Stimulated activated CD4-positive, alpha-beta T cell treated with anti-CD3 and anti-CD28 coated beads, Interleukin-2, amount 100 ng/mL, for 48 hours (primary cell): ENCODE data around the gene ABCA2.

Experiments
- DNase-seq, 2 donors: peaks; one replicate each; pipeline ENCODE4 v3.0.0-alpha.2; 2020

The ABCA2 gene

GRCh38 chr9:137062384-137062783 lies 34.3 kb upstream of the ABCA2 start:
- no peak for DNase-seq

- DNase-seq, result no peak
Measured at GRCh38 chr9:137058521-137059234, 30.6 kb upstream of the ABCA2 start.

- DNase-seq, result no peak
Measured at GRCh38 chr9:137057545-137057944, 29.5 kb upstream of the ABCA2 start.

GRCh38 chr9:137056739-137057415 lies 28.8 kb upstream of the ABCA2 start:
- DNase-seq, result no peak

DNA sequence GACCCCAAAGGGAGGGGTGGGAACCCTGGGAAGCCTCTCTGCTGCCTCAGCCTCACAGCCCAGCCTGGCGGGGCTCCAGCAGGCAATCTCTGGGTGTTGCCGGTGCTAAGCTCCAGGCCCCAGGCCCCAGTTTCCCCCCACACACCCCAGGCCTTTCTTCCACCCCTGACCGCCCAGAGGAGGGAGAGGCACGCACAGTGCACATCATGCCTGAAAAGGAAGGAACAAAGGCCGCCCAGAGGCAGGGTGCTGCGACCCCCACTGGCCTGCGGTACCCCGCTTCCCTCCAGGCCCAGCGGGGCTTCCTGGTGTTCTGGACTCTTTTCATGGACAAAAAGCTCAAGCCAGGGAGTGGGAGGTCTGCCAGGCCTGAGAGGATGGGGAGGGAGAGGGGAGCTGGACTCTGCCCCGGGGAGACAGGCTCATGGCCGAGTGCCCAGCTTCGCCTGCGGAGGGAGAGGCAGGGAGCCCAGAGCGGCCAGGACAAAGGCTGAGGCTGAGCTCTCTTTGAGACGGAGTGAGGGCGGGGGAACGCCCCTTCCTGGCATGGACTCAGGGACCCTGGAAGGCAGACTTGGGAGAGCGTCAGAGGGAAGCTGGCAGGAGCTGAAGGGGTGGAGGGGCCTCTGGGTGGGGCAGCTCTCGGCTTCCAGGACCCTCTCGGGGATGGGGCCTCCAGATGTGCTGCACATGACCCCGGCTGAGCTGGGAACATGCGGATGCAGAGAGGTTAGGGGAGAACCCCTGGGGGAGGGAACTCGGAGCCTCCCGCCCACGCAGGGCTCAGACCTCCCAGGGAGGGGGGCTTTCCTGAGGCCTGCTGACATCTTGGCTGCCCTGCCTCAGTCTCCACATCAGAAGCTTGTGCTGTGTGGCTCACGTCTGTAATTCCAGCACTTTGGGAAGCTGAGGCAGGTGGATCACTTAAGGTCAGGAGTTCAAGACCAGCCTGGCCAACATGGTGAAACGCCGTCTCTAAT lies 27.6 kb upstream of the ABCA2 start:
- no peak for DNase-seq

DNA sequence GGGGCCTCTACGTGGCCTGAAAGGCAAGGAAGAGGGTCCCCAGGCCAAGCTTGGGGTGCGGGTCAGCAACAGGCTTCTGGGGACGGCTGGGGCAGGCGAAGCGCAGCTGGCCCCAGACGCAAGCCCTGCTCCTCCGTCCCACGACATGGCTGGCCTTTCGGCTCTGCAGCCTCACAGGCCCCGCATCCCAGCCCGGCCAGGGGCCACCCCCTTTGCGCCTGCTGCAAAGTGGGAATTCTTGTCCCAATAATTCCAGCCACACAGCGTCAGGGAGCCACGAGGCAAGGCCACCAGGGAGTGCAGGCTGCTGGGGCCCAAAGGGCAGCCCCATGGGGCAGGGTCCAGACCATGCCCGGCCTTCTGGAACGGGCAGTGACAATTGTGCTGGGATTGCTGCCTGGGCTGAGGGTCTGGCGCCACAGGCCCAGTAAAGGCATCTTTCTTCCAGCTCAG lies 26.9 kb upstream of the ABCA2 start:
- no peak for DNase-seq

DNA sequence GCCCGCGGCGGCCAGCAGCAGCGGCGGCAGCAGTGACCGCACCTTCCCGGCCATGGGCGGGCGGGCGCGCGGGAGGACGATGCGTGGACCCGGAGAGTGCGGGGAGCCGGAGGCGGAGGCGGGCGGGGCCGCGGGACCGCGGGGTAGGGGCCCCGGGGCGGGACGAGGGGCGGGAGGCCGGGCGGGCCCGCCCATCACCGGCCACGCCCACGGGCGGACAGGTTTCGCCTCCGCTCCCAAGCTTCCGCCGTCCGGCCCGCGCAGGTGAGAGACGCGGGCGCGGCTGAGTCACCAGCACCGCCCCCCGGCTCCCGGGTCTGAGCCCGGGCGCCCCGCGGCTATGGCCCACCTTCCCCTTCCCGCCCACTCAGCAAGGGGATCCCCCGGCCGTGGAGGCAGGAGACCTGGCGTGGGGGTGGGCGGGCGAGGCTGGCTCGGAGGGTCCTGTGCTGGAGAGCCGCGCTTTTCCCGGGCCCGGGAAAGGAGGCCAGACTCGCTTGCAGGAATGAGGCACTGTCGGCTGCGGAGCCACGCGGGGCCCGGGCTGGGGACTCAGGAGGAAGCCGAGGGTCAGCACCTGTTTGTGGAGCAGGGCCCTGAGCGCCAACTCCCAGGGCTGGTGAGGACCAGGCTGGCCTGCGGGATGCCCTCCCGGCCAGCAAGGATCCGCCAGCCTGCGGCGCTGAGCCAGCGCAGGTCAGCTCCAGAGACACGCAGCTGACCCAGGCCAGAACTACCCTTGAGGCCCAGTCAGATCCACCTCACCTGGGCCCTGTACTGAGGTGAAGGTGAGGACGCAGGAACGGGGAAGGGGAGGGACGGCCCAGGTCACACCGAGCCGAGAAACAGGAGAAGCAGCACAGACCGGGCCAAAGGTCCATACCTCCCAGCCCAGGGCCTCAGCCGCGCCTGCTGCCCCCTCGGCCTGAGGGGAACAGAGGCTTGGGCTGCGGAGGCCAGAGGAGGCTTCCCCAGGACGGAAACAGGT lies 26.2 kb upstream of the ABCA2 start, which contains the start of gene ENTPD2:
ENTPD2 (minus strand) TSS at position 118 of the 988 bp plus-strand sequence; CDS start at position 54, 64 bp downstream.
- no peak for DNase-seq

- DNase-seq, result no peak
Measured at GRCh38 chr9:137052998-137053943, 25.2 kb upstream of the ABCA2 start.

DNA sequence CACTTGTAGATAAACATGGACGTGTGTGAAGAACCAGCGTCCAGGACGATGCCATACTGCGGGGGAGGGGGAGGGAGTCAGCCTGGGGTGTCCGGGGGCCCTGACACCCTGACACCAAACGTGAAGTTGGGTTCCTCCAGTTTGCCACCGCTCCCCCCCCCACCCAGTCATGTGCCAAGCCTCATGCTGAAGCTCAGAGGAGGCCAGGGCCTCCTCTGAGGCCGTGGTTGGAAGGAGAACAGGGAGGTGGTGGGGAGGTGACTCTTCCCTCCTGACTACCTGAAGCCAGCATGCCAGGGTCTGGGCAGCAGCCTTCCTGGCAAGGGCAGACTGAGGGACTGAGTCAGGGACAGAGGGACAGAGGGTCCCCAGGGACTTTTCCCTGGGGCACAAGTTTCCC lies 24.3 kb upstream of the ABCA2 start:
- no peak for DNase-seq

DNA sequence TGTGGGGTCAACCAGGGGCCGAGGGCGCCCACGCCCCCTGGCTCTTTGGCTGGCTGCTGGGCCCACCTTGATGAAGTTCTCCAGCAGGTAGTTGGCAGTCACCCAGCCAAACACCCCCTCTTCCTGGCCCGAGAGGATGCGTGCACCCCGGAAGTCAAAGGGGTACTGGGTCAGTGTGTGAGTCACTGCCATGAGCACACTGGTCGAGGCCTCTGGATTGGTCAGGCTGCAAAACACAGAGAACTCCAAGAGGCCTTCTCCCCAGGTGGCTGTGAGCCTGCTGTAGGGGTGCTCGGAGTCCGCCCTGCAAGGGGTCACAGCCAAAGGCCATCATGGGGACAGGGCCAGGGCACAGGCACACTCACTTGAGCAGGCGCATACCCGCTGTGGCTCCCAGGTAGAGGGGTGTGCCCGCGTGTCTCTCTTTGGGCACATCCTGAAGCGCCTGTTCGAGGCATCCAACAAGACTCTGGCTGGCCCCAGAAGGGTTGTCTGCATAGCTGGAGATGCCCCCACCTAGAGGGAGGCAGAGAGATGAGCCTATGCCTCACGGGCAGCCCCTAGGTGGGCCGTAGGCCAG lies 23.2 kb upstream of the ABCA2 start:
- DNase-seq, result no peak

DNA sequence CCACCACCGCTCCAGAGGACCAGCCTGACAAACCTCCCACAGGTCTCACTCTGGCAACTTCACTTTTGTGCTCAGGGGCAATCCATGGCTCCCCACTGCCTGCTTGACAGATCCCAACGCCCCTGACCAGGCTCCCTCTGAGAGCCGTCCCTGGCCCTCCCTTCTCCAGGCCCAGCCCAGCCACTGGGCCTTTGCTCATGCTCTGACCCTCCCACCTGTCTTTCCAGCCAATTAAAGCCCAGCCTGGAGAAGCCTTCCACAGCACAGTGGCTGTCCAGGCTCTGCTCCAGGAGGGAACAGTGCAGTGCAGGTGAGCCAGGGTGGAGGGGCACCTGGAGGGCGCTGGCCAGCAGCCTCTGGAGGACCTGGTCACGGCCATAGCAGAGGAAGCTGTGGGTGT lies 22.5 kb upstream of the ABCA2 start:
- DNase-seq, result no peak

GRCh38 chr9:137049544-137050449 lies 21.8 kb upstream of the ABCA2 start:
- peak; percentile 60 to 78 for DNase-seq

DNA sequence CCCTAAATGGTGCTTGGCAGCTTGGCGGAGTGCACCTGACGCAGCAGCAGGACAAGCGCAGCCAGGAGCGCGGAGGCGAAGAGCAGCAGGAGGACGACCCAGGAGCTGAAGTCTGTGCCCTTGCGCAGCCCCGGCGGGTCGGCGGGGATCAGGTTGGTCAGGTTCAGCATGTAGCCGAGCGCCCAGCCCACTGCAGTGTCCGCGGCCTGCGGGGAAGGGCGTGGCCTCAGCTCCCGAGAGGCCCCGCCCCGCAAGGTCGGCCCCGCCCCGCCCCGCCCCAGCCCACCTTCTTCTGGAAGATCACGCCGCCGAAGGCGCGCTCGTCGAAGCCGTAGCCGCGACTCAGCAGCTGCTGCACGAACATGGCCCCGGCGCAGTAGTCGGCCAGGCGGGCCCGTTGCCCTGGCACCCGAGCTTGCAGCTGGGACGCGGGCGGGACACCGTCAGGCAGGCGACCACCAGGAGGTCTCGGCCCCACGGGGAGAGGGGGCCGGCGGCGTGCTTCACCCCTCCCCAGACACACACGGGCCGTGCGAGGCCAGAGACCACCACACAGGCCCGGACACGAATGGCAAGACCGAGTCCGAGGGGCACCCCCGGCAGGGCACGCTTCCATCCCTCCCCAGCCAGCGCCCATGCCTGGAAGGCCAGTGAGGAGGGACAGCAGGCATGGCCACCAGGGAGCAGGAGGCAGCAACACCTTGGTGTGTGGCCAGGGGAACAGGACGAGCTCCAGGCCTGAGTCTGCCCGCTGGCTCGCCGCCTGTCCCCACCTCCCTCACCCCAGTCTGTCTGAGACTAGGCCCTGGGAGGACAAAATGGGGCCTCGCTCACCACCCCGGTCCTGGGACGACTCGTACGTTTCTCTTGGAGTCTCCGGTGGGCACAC lies 20.9 kb upstream of the ABCA2 start:
- DNase-seq, result no peak

GRCh38 chr9:137046088-137046787 lies 18.2 kb upstream of the ABCA2 start, which contains the start of gene NPDC1:
Gene NPDC1, minus strand, starts transcription at chr9:137046177. Its CDS starts 188 bp downstream, at chr9:137045989.
- peak; percentile 84 to 85 for DNase-seq

- DNase-seq, result no peak
Measured at GRCh38 chr9:137045294-137046087, 17.5 kb upstream of the ABCA2 start.

DNA sequence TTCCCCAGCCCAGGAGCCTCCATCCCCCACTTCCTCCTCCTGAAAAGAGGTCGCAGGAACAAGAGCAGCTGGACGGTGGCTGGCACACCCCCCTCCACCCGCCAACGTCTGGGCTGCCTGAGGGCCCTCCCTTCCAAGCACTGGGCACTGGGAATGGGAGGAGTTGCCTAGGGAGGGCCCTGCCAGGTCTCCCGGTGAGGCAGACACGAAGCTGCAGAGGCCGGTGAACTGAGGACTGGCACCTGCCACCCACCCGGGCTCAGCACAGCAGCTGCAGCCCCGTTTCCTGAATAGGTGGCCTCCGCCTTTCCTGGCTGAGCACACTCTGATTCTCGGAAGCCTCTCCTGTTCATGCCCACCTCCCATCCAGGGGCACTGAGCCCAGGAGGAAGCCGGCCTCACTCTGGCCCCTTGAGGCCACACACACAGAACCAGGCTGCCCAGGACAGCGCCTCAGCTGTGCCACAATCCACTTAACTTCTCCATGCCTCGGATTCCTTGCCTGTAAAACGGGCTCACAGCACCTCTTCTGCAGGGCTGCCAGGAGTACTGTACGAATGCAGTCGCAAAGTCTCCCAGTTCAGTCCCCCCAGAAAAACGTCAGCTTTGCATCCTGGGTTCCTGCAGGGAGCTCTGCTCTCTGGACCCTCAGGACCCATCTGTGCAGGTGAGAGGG lies 16.6 kb upstream of the ABCA2 start:
- DNase-seq, result no peak
